Stimulated activated naive CD8-positive, alpha-beta T cell treated with anti-CD3 and anti-CD28 coated beads, Interleukin-15, Interleukin-2, amounts not matched to agents 100 ng/mL and 50 ng/mL, for 24 hours (primary cell): ENCODE results near the gene NFYC.

Experiments
- H3K27ac Mint-ChIP-seq: one replicate; pipeline ENCODE4 v1.8.0; 2021; ENCODE audit warnings: mild to moderate bottlenecking, mixed read lengths
- H3K27me3 Mint-ChIP-seq: one replicate; pipeline ENCODE4 v1.8.0; 2021; ENCODE audit warnings: mixed read lengths
- H3K36me3 Mint-ChIP-seq: one replicate; pipeline ENCODE4 v1.8.0; 2021; ENCODE audit warnings: low read depth, mixed read lengths
- H3K4me1 Mint-ChIP-seq: one replicate; pipeline ENCODE4 v1.8.0; 2021; ENCODE audit warnings: low read depth, mixed read lengths
- H3K4me3 Mint-ChIP-seq: one replicate; pipeline ENCODE4 v1.8.0; 2021; ENCODE audit warnings: mild to moderate bottlenecking, mixed read lengths
- H3K9me3 Mint-ChIP-seq: one replicate; pipeline ENCODE4 v1.8.0; 2021; ENCODE audit warnings: mixed read lengths

The NFYC gene

DNA sequence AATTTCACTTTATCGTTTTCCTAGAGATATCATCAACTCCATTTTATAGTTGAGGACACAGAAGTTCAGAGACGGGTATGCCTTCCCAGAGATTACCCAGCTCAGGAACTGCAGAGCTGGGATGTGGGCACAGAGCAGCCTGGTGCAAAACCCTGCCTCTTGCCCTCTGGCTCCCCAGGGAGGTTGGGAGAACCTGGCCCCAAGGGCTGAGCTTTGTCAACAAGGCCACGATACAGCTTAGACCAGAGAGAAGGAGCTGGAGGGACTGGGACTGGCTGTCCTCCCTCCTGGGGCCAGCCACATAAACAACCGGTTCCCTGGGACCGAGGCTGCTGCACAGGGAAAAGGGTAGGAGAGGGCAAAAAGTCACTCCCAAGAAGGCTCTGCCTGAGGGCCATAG, 29.8 kb upstream of the NFYC start:
- H3K36me3 Mint-ChIP-seq = no peaks in the 10 kb centered on the region
- H3K27me3 Mint-ChIP-seq = no peaks in the 10 kb centered on the region
- H3K4me3 Mint-ChIP-seq = no peak overlapping the region
- no peak overlapping the region for H3K27ac Mint-ChIP-seq
- no peaks in the 10 kb centered on the region for H3K9me3 Mint-ChIP-seq
- H3K4me1 Mint-ChIP-seq = peaks cover 25% of the 10 kb centered on the region

DNA sequence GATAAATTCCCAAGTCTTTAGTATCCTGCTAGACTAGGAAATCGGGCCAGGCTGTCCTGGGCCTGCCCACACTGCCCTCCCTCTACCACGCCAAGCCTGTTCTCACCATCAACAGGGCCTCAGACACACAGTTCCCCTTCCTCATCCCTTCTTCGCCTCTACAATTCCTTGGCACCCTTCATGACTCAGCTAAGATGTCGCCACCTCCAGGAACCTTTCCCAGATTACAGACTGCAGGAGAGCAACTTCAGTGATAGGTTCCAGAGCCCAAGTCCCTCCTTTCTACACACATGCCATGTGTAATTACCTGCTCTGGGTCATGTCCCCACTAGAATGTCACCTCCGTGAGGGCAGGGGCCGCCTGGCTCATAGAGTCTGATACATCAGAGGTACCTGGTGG, 29.4 kb upstream of the NFYC start:
- Mint-ChIP-seq H3K27me3 (no peaks in the 10 kb centered on the region), H3K4me1 (peaks cover 25% of the 10 kb centered on the region), H3K27ac (peak overlapping the region; percentile 2), H3K4me3 (no peak overlapping the region), H3K36me3 (no peaks in the 10 kb centered on the region), H3K9me3 (no peaks in the 10 kb centered on the region)

GRCh38 chr1:40662864-40663263, 28.6 kb upstream of the NFYC start:
- H3K4me3 Mint-ChIP-seq = no peak overlapping the region

DNA sequence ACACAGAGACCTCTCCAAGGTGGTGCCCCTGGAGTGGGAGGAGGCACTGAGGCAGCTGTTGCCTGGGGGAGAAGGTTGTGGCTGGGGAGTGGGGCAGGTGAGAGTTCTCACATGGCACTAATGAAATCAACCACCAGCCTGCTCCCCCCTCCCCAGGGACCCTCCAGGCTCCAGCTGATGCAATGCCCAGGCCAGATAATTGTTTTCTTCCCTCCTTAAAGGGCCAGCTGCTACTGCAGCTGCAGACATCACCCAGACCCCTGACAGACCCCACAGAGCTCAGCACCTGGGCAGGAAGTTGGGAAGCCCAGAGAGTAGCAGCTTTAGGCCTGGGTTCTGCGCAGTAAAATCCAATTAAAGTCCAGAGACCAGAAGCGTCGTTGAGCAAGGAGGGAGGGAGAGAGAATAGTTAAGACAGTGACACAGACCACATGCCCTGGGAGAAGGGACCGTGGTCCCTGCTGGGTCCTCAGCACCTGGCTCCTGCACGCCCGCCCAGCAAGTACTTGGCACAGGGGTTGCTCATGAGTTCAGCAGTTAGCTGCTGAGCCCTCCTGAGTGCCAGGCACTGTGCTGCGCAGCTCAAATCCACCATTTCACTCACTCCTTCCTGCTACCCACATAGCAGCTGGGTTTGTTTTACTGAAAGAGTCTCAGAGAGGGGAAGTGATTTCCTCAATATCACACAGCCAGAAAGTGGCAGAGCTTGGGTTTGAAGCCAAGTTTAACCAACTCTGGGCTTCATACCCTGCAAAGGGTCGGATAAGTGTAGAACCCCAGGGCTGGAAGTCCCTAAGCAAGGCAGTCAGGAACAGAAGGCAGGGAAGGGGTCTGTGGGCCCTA, 28.0 kb upstream of the NFYC start:
- peak overlapping the region; percentile 68 for H3K27ac Mint-ChIP-seq
- H3K9me3 Mint-ChIP-seq = no peaks in the 10 kb centered on the region
- no peaks in the 10 kb centered on the region for H3K27me3 Mint-ChIP-seq
- H3K4me3 Mint-ChIP-seq = peak overlapping the region; percentile 23
- peaks cover 30% of the 10 kb centered on the region for H3K4me1 Mint-ChIP-seq
- H3K36me3 Mint-ChIP-seq = no peaks in the 10 kb centered on the region

More at GRCh38 chr1:40662864-40663263, 28.6 kb upstream of the NFYC start:
- Mint-ChIP-seq H3K36me3 (no peaks in the 10 kb centered on the region), H3K27me3 (no peaks in the 10 kb centered on the region), H3K9me3 (no peaks in the 10 kb centered on the region), H3K27ac (peak overlapping the region; percentile 68), H3K4me1 (peaks cover 25% of the 10 kb centered on the region)

- Mint-ChIP-seq H3K9me3 (no peaks in the 10 kb centered on the region), H3K36me3 (no peaks in the 10 kb centered on the region), H3K4me1 (peaks cover 33% of the 10 kb centered on the region), H3K4me3 (no peak overlapping the region), H3K27me3 (peaks cover 3% of the 10 kb centered on the region), H3K27ac (no peak overlapping the region)
These were observed 27.4 kb upstream of the NFYC start for GRCh38 chr1:40664167-40664537.

DNA sequence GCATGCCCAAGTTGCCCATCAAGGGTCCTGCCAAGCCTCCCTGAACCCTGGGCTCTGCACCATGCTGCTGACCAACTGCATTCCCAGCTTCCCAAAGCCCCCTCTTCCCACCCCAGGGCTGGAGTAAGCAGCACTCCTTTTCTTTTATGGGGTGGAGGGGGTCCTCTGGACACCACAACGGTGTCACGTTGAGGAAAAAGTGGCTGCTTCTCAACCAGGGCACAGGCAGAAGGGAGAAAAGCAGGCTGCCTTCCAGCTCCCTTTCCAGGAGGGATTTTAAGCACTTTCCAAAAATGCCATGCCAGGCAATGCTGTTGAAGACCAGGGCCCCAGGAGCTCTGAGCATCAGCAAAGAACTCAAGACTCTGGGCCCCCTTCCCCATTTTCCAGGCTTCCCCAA, 26.7 kb upstream of the NFYC start:
- H3K4me3 Mint-ChIP-seq = peak overlapping the region; percentile 30
- no peaks in the 10 kb centered on the region for H3K9me3 Mint-ChIP-seq
- H3K27me3 Mint-ChIP-seq = peaks cover 3% of the 10 kb centered on the region
- no peak overlapping the region for H3K27ac Mint-ChIP-seq
- H3K36me3 Mint-ChIP-seq = no peaks in the 10 kb centered on the region
- H3K4me1 Mint-ChIP-seq = peaks cover 33% of the 10 kb centered on the region

DNA sequence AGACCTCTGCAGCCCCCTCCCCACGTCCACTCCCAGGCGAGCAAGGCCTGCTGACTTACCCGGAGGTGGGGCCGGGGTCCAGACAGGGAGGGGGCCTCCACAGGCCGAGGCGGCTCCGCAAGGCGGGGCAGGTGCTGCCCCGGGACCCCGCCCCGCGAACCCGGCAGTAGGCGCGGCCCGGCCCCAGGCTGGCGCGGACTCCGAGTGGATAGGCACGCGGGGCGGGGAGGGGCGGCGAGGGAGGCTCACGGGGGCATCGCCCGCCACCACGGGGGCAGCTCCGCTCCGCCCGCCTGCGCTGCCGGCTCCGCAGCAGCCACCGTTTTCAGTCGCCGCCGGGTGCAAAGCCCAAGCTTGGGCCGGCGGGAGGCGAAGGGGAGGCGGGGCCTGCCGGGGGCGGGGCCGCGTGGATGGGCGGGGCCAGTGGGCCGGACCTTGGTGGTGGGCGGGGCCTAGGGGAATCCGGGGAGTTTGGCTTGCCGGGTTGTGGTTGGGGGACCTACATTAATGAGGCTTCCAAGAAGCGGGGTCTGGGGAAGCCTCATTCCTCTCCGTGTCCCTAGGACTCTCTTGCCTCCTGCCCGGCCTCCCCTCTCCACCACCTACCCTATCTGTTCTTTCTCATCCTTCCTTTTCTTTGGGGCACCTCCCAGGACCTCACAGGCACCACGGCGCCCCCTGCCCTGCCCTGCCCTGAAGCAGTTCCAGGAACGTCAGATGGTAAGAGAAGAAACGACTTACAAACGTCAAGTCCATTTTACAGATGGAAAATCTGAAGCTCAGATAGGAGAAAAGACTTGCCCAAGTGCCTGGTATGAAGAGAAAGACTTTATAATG, 26.0 kb upstream of the NFYC start, which contains the start of gene RIMS3:
Gene RIMS3 (minus strand): TSS at position 348 of the 837 bp plus-strand sequence. CDS start 23,757 bp downstream, outside the sequence.
- Mint-ChIP-seq H3K36me3 (no peaks in the 10 kb centered on the region), H3K27ac (peak within 1 kb of the TSS; percentile 84), H3K9me3 (no peaks in the 10 kb centered on the region), H3K27me3 (peaks cover 3% of the 10 kb centered on the region), H3K4me3 (peak within 1 kb of the TSS; percentile 86), H3K4me1 (peaks cover 33% of the 10 kb centered on the region)

GRCh38 chr1:40668769-40669525, 22.6 kb upstream of the NFYC start:
- peaks cover 3% of the 10 kb centered on the region for H3K27me3 Mint-ChIP-seq
- peaks cover 17% of the 10 kb centered on the region for H3K4me1 Mint-ChIP-seq
- peak overlapping the region; percentile 68 for H3K4me3 Mint-ChIP-seq
- peak overlapping the region; percentile 16 for H3K27ac Mint-ChIP-seq
- no peaks in the 10 kb centered on the region for H3K36me3 Mint-ChIP-seq
- H3K9me3 Mint-ChIP-seq = no peaks in the 10 kb centered on the region

GRCh38 chr1:40673452-40673851, 18.1 kb upstream of the NFYC start:
- Mint-ChIP-seq H3K9me3 (no peaks in the 10 kb centered on the region), H3K36me3 (no peaks in the 10 kb centered on the region), H3K4me1 (peaks cover 4% of the 10 kb centered on the region), H3K27ac (no peak overlapping the region), H3K4me3 (no peak overlapping the region), H3K27me3 (peaks cover 3% of the 10 kb centered on the region)

GRCh38 chr1:40676501-40676900, 15.0 kb upstream of the NFYC start:
- Mint-ChIP-seq H3K4me3 (no peak overlapping the region), H3K27me3 (no peaks in the 10 kb centered on the region), H3K9me3 (no peaks in the 10 kb centered on the region), H3K4me1 (no peaks in the 10 kb centered on the region), H3K36me3 (no peaks in the 10 kb centered on the region), H3K27ac (no peak overlapping the region)

- Mint-ChIP-seq H3K36me3 (no peaks in the 10 kb centered on the region), H3K27me3 (no peaks in the 10 kb centered on the region), H3K9me3 (no peaks in the 10 kb centered on the region), H3K4me3 (no peak overlapping the region), H3K27ac (no peak overlapping the region), H3K4me1 (no peaks in the 10 kb centered on the region)
These were observed 12.1 kb upstream of the NFYC start for GRCh38 chr1:40679165-40679953.

DNA sequence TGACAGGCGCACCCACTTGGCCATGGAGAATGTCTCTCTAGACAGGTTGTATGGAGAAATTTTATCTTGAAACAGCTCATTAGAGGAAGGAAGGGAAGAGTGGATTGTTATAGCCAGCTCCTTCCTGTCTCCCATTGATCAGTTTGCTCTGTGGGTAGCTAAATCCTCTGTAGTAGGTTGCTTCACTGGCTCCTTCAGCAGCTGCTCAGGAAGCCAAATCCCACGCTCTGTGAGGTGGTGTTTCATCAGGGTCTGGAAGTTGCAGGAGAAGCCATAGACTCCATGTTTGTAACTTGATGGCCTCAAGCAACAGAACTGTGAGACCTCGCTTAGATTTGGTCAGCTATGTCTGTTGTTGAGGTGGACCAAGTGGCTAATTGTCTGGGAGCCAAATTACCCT, 6.8 kb upstream of the NFYC start:
- H3K4me3 Mint-ChIP-seq = no peak overlapping the region
- peaks cover under 1% of the 10 kb centered on the region for H3K4me1 Mint-ChIP-seq
- H3K27me3 Mint-ChIP-seq = no peaks in the 10 kb centered on the region
- H3K9me3 Mint-ChIP-seq = no peaks in the 10 kb centered on the region
- no peak overlapping the region for H3K27ac Mint-ChIP-seq
- peaks cover 24% of the 10 kb centered on the region for H3K36me3 Mint-ChIP-seq

DNA sequence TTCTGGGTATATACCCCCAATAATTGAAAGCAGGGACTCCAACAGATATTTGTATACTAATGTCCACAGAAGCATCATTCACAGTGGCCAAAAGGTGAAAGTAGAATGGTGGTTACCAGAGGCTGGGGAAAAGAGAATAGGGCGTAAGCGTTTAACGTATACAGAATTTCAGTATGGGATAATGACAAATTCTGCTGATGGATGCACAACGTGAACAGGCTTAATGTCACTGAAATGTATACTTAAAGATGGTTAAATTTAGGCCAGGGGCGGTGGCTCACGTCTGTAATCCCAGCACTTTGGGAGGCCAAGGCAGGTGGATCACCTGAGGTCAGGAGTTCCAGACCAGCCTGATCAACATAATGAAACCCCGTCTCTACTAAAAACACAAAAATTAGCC, 4.4 kb upstream of the NFYC start:
- H3K27ac Mint-ChIP-seq = no peak overlapping the region
- peaks cover 18% of the 10 kb centered on the region for H3K4me1 Mint-ChIP-seq
- H3K4me3 Mint-ChIP-seq = no peak overlapping the region
- no peaks in the 10 kb centered on the region for H3K27me3 Mint-ChIP-seq
- H3K36me3 Mint-ChIP-seq = peaks cover 31% of the 10 kb centered on the region
- no peaks in the 10 kb centered on the region for H3K9me3 Mint-ChIP-seq

GRCh38 chr1:40687661-40688060, 3.8 kb upstream of the NFYC start:
- H3K4me3 Mint-ChIP-seq = no peak overlapping the region
- peaks cover 31% of the 10 kb centered on the region for H3K36me3 Mint-ChIP-seq
- H3K27ac Mint-ChIP-seq = no peak overlapping the region

More at GRCh38 chr1:40687661-40688060, 3.8 kb upstream of the NFYC start:
- Mint-ChIP-seq H3K4me1 (peaks cover 24% of the 10 kb centered on the region), H3K9me3 (no peaks in the 10 kb centered on the region), H3K27me3 (no peaks in the 10 kb centered on the region)
